GM13977 (cell line): ENCODE results near the gene NADK.
A peak's percentile ranks its signal among the peaks of the same experiment; 100 is the strongest.
"Not testable (repeated sequence)": the region's sequence is repeated elsewhere in the genome, so short reads cannot be mapped to it uniquely, and the experiment has no call there.

Experiments used
- DNase-seq: peaks from one replicate; pipeline ENCODE4 v3.0.0; 2012; ENCODE audit warnings: low spot score
- CTCF ChIP-seq: IDR thresholded peaks from 2 replicates; pipeline ENCODE4 v1.5.1; 2012; ENCODE audit warnings: mild to moderate bottlenecking, control low read depth; ENCODE audit not compliant: insufficient read depth; ENCODE audit errors: extremely low read depth, missing control alignments
- in situ Hi-C: fragments of 300-500 bp; cut with MboI; formaldehyde crosslinking; loops from one replicate; pipeline ENCODE4 v1.12.0; 2022; ENCODE audit warnings: low sequenced_read_pairs, low pct_unique_long_range_greater_than_20kb, mixed read lengths, inconsistent platforms; ENCODE audit not compliant: unreplicated experiment

Gene NADK

DNA sequence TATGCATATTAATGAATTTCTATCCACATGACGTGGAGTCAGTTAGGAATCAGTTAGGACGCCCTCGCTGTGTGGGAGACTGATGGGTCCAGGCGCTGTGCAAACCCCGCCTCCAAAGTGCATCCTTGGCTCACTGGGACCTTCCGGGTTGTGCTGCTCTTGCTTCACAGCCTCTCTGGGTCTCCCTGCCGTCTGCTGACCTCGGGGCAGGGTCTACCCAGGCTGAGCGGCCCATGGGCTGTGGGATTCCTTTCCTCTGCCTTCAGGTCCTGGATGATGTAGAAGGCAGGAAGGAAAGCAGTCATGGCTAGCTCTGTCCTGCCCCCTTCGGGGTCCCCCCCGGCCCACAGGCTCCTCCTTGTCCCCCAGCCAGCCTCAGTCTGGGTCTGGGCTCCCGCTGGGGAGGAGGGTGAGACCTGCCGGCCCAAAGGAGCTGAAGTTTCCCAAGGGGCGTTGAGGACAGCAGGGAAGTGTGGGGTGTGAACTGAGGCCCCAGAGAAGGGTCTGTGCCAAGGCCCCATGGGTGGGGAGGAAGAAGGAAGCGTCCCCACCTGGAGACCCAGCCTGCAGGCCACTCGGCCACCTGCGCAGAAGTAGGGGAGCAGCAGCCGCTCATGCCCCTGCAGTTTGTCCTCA, 29.5 kb downstream of the NADK start:
- in situ Hi-C loops = no loop called here
- DNase-seq = peak; percentile 12
- TF ChIP-seq CTCF = no peak

GRCh38 chr1:1746566-1746909, 31.7 kb downstream of the NADK start:
- in situ Hi-C loops, DNase-seq: not testable (repeated sequence)

DNA sequence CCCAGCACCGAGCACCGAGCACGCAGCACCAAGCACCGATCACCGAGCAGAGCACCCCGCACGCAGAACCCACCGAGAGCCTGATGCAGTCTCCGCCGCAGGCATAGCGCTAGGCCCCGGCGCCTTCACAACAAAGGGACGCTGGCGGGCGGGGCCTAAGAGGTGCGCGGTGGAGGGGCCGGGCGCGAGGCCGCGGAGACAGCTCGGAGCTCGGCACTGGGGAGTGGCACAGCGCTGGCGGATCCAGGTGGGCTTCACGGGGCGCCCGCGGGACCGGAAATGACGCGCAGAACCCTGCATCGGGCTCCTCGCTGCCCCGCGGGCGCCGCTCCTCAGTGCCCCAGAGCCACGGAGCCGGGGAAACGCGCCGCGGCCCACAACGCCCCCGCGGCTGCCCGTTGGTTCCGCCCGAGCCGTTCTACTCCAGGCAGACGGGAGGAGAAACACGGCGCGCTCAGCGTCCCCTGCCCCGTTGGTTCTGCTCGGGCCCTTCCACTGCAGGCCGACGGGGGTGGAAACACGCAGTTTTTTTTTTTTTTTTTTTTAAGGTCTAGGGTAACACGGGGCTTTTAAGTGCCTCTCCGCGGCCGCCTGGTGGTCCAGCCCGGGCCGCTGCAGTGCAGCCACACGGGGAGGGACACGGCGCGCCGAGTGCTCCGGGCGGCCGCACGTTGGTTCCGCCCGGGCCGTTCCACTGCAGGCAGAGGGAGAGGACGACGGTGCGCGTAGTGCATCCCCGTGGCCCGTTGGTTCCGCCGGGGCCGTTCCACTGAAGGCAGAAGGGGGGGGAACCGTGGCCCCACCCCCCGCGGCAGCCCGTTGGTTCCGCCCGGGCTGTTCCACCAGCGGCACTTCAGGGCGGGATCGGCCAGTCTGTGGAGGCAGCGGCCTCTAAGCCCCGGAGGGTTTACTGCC, 32.4 kb downstream of the NADK start:
- DNase-seq, in situ Hi-C loops: not testable (repeated sequence)

DNA sequence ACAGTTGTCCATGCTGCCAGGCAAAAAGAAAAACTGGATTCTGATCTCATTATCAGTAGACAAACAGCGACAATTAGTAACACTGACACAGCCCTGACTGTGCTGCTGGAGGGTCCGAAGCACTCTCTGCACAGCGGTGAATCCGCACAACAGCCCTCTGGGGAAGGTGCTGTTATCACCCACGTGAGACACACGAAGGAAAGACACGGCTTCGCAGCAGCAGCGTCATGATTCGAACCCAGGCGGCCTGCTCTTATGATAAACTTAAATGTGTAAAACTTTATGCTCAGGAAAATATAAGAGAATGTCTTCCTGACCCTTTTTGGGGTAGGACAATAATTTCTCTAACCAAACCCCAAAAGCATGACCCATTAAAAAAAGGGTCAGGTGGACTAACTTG, 35.7 kb downstream of the NADK start:
- DNase-seq, in situ Hi-C loops: not testable (repeated sequence)

GRCh38 chr1:1741013-1741412, 37.3 kb downstream of the NADK start:
- DNase-seq, in situ Hi-C loops: not testable (repeated sequence)

GRCh38 chr1:1738799-1739337, 39.4 kb downstream of the NADK start:
- in situ Hi-C loops, DNase-seq: not testable (repeated sequence)

GRCh38 chr1:1737675-1738590, 40.3 kb downstream of the NADK start:
- in situ Hi-C loops, DNase-seq: not testable (repeated sequence)

DNA sequence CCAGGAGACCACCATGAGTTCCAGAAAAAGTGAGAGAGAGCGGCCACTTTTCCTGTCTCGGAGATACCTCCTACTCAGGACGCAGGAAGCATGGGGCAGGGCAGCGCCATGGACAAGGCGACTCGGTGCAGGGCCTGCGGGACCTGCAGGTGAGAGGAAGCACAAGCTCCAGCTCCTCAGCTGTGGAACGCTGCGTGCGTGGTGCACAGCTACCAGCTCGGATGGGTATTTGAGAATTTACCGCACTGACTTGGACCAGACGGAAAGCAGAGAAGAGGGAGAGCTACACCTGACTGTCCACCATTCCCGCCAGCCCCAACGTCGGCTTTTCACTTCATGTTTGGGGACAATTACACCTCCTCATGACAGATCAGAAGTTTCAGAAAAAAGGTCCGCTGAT, 45.9 kb downstream of the NADK start:
- TF ChIP-seq CTCF = no peak
- in situ Hi-C loops = no loop called here
- DNase-seq = no peak

- in situ Hi-C loops = no loop called here
- DNase-seq = no peak
- TF ChIP-seq CTCF = no peak
These were observed 47.4 kb downstream of the NADK start for GRCh38 chr1:1730870-1731269.

DNA sequence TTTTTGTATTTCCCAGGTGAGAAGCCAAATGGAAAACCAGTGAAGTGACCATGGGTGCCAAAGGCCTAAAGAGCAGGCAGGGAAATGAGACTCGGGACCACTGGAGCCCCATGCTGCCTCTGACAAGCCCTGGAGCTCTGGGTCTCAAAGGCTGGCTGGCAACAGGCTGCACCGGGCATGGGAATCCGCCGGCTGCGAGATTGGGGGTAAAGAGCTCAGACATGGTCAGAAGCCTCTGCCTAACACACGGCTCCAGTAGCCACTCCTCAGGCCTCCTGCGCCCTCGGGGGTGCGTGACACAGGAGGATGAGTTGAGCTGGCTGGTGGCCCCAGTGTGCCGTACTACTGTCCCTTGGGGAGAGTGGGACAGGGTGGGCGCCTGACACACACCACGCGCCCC, 48.0 kb downstream of the NADK start:
- in situ Hi-C loops, DNase-seq: not testable (repeated sequence)

DNA sequence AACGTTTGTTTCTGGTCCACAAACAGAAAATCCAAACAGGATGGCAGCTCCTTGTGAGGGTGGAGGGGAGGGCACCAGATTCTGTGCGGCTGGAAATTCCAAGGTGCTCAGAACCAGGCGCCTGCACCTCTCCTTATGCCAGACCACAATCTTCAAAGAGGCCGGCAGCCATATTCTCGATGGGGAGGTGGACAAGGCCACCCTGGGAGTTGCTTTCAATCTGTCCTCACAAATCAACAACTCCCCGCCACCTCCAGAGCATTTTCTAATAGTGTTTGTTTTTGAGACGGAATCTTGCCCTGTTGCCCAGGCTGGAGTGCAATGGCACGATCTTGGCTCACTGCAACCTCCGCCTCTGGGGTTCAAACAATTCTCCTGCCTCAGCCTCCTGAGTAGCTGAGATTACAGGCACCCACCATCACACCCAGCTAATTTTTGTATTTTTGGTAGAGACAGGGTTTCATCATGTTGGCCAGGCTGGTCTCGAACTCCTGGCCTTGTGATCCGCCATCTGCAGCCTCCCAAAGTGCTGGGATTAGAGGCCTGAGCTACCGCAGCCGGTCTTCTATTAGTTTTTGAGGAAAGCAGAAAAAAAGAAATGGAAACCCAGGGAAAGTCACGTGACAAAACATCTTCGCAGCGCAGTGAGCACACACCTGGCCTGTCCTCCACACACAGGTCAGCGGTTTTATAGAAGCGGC, 49.0 kb downstream of the NADK start:
- in situ Hi-C loops, DNase-seq: not testable (repeated sequence)

GRCh38 chr1:1728308-1729005, 49.8 kb downstream of the NADK start:
- DNase-seq, in situ Hi-C loops: not testable (repeated sequence)
